ENCODE measurements around the gene CMPK1.

CMPK1 gene

GRCh38 chr1:47396671-47397196 lies 63.1 kb downstream of the CMPK1 start:
- no peak overlapping the region for H3K4me3 ChIP-seq (ENCODE audit: low read length)
- H4K20me1 ChIP-seq (ENCODE audit: insufficient read depth, low read length), result no peaks in the 10 kb centered on the region
- no peak overlapping the region for H3K4me2 ChIP-seq (ENCODE audit: low read length)
- H3K4me1 ChIP-seq (ENCODE audit: low read length), result peaks cover 13% of the 10 kb centered on the region
- H3K79me2 ChIP-seq (ENCODE audit: low read length), result no peaks in the 10 kb centered on the region
- TF ChIP-seq CTCF (IDR thresholded peaks at IDR 0.05; ENCODE audit: low read depth, low read length) (no peak), EZH2phosphoT487 (IDR thresholded peaks at IDR 0.05; ENCODE audit: low read depth) (no peak)
- H3K9ac ChIP-seq (ENCODE audit: low read length), result no peak overlapping the region
- no peaks in the 10 kb centered on the region for H3K9me3 ChIP-seq (ENCODE audit: insufficient read depth, low read length)
- no peaks in the 10 kb centered on the region for H3K27me3 ChIP-seq (ENCODE audit: low read depth, low read length)
- H2AFZ ChIP-seq (ENCODE audit: low read depth, low read length), result no peak overlapping the region
- no peak overlapping the region for H3K27ac ChIP-seq (ENCODE audit: low read length)
- no peaks in the 10 kb centered on the region for H3K36me3 ChIP-seq (replicated peaks; ENCODE audit: low read depth, low read length)

- TF ChIP-seq CTCF (IDR thresholded peaks at IDR 0.05; ENCODE audit: low read depth, low read length) (no peak), EZH2phosphoT487 (IDR thresholded peaks at IDR 0.05; ENCODE audit: low read depth) (no peak)
- H3K4me3 ChIP-seq (ENCODE audit: low read length), result no peak overlapping the region
- H4K20me1 ChIP-seq (ENCODE audit: insufficient read depth, low read length), result no peaks in the 10 kb centered on the region
- no peaks in the 10 kb centered on the region for H3K79me2 ChIP-seq (ENCODE audit: low read length)
- H3K27ac ChIP-seq (ENCODE audit: low read length), result no peak overlapping the region
- H3K36me3 ChIP-seq (replicated peaks; ENCODE audit: low read depth, low read length), result no peaks in the 10 kb centered on the region
- H3K4me2 ChIP-seq (ENCODE audit: low read length), result no peak overlapping the region
- no peaks in the 10 kb centered on the region for H3K9me3 ChIP-seq (ENCODE audit: insufficient read depth, low read length)
- H3K27me3 ChIP-seq (ENCODE audit: low read depth, low read length), result no peaks in the 10 kb centered on the region
- peaks cover 13% of the 10 kb centered on the region for H3K4me1 ChIP-seq (ENCODE audit: low read length)
- no peak overlapping the region for H3K9ac ChIP-seq (ENCODE audit: low read length)
- H2AFZ ChIP-seq (ENCODE audit: low read depth, low read length), result no peak overlapping the region
These were observed 65.7 kb downstream of the CMPK1 start for GRCh38 chr1:47399138-47399845.

GRCh38 chr1:47399846-47400155 lies 66.2 kb downstream of the CMPK1 start:
- Histone ChIP-seq H3K36me3 (replicated peaks; ENCODE audit: low read depth, low read length) (no peaks in the 10 kb centered on the region), H3K4me1 (ENCODE audit: low read length) (peaks cover 13% of the 10 kb centered on the region), H4K20me1 (ENCODE audit: insufficient read depth, low read length) (no peaks in the 10 kb centered on the region), H3K9me3 (ENCODE audit: insufficient read depth, low read length) (no peaks in the 10 kb centered on the region), H3K27me3 (ENCODE audit: low read depth, low read length) (no peaks in the 10 kb centered on the region), H3K4me3 (ENCODE audit: low read length) (no peak overlapping the region), H3K79me2 (ENCODE audit: low read length) (no peaks in the 10 kb centered on the region), H2AFZ (ENCODE audit: low read depth, low read length) (no peak overlapping the region), H3K9ac (ENCODE audit: low read length) (no peak overlapping the region), H3K4me2 (ENCODE audit: low read length) (no peak overlapping the region), H3K27ac (ENCODE audit: low read length) (no peak overlapping the region)
- no peak for TF ChIP-seq EZH2phosphoT487 (IDR thresholded peaks at IDR 0.05; ENCODE audit: low read depth)
- TF ChIP-seq CTCF (IDR thresholded peaks at IDR 0.05; ENCODE audit: low read depth, low read length), result no peak

- H3K9ac ChIP-seq (ENCODE audit: low read length), result no peak overlapping the region
- no peaks in the 10 kb centered on the region for H3K9me3 ChIP-seq (ENCODE audit: insufficient read depth, low read length)
- TF ChIP-seq EZH2phosphoT487 (IDR thresholded peaks at IDR 0.05; ENCODE audit: low read depth) (no peak), CTCF (IDR thresholded peaks at IDR 0.05; ENCODE audit: low read depth, low read length) (no peak)
- no peaks in the 10 kb centered on the region for H3K27me3 ChIP-seq (ENCODE audit: low read depth, low read length)
- H3K36me3 ChIP-seq (replicated peaks; ENCODE audit: low read depth, low read length), result no peaks in the 10 kb centered on the region
- H3K4me2 ChIP-seq (ENCODE audit: low read length), result no peak overlapping the region
- H3K27ac ChIP-seq (ENCODE audit: low read length), result no peak overlapping the region
- no peak overlapping the region for H2AFZ ChIP-seq (ENCODE audit: low read depth, low read length)
- no peaks in the 10 kb centered on the region for H4K20me1 ChIP-seq (ENCODE audit: insufficient read depth, low read length)
- no peaks in the 10 kb centered on the region for H3K79me2 ChIP-seq (ENCODE audit: low read length)
- no peak overlapping the region for H3K4me3 ChIP-seq (ENCODE audit: low read length)
- peaks cover 13% of the 10 kb centered on the region for H3K4me1 ChIP-seq (ENCODE audit: low read length)
These were observed 68.2 kb downstream of the CMPK1 start for GRCh38 chr1:47401761-47402160.

Data from OCI-LY3 (cell line).